Suprapubic skin (tissue), 4 donors: ENCODE data around the gene INPP4B.

Experiments
- EP300 ChIP-seq: sonication (generic); formaldehyde crosslinking; IDR thresholded peaks from one replicate; pipeline ENCODE4 v1.6.1; 2017; ENCODE audit warnings: antibody characterized with exemption
- POLR2A ChIP-seq, 2 donors: fragments of 450-650 bp; IDR thresholded peaks; one replicate each; pipeline ENCODE4 v1.6.1; 2017; ENCODE audit warnings: antibody characterized with exemption in 2 of 2, mild to moderate bottlenecking in 2 of 2, moderate library complexity in 2 of 2
- POLR2AphosphoS5 ChIP-seq, 3 donors: sonication (generic); formaldehyde crosslinking; IDR thresholded peaks; one replicate each; pipeline ENCODE4 v1.6.1; 2017; ENCODE audit warnings: antibody characterized with exemption in 3 of 3
- TF ChIP-seq, protein P1 (sequence below), 2 donors: fragments of 200-600 bp in 1 of 2; fragments of 450-650 bp in 1 of 2; sonication (generic) in 1 of 2; IDR thresholded peaks; one replicate each; pipeline ENCODE4 v1.5.1; 2016 to 2019; ENCODE audit warnings: antibody characterized with exemption in 2 of 2, mild to moderate bottlenecking in 1 of 2, moderate library complexity in 1 of 2

DNA sequence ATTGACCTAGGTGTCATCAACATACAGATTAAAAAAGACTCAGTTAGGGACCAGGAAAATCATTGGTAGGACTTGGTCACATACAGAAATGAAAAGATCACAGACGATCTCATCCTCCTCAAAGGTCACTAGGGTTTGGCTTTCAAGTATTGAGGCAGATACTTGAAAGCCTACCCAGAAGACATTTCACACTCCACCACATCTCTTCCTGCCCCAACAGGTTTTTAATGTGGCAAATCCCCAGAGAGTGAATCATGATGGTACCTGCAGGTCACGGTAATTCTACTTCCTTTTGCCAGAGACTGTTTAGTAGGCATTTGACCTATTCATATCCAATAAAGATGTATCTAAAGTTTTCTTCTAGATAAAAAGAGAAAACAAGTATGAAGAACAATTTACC, 44.1 kb downstream of the INPP4B start:
- TF ChIP-seq, protein P1, sequence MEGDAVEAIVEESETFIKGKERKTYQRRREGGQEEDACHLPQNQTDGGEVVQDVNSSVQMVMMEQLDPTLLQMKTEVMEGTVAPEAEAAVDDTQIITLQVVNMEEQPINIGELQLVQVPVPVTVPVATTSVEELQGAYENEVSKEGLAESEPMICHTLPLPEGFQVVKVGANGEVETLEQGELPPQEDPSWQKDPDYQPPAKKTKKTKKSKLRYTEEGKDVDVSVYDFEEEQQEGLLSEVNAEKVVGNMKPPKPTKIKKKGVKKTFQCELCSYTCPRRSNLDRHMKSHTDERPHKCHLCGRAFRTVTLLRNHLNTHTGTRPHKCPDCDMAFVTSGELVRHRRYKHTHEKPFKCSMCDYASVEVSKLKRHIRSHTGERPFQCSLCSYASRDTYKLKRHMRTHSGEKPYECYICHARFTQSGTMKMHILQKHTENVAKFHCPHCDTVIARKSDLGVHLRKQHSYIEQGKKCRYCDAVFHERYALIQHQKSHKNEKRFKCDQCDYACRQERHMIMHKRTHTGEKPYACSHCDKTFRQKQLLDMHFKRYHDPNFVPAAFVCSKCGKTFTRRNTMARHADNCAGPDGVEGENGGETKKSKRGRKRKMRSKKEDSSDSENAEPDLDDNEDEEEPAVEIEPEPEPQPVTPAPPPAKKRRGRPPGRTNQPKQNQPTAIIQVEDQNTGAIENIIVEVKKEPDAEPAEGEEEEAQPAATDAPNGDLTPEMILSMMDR (IDR thresholded peaks at IDR 0.05): no peak
- no peak for TF ChIP-seq POLR2A (IDR thresholded peaks at IDR 0.05)
- TF ChIP-seq EP300: no peak
- TF ChIP-seq POLR2AphosphoS5 (IDR thresholded peaks at IDR 0.05): no peak
